ENCODE data around the gene PRPF19.

The PRPF19 gene

DNA sequence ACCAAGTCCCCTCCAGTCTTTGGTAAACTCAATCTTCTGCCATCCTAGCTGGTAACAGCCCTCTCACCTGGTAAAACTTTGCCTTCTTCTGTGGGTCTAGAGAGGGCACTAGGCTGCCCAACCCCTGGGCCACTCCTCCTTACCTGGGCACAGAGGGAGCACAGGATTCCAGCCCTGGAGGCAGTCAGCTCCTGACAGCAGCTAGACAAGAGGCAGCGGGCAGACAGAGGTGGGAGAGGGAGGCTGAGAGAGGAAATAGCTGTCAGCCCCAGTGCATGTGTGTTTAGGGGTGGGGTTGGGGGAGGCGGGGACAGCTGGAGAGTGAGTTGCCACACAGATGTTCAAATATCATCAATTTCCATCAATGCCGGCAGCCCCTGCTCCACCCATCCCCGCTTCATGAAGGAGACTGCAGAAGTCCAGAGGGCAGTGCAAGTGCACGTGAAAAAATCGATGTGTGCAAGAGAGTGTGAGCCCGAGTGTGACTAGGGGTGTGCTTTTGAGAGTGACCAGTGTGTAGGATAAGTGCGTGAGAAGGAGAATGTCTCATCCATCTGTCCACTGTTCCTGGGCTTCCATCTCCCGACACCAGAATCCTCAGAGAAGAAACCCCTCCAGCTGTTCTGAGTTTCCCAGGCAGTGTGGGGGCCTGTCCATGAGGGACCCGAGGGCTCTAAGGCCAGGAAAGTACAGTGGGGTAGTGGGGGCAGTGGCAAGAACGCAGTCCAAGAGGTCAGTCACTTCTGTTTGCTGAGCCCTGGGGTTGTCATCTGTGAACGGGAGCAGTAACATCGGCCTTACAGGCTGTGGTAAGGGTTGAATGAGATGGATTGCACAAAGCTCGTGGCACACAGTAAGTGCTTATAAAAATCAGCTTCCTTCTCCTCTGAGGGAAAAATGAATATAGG, 50.4 kb downstream of the PRPF19 start, which contains the start of gene PTGDR2:
Gene PTGDR2 (minus strand): TSS at position 225 of the 908 bp plus-strand sequence. CDS start 2,228 bp downstream, outside the sequence.
- no peak for DNase-seq

DNA sequence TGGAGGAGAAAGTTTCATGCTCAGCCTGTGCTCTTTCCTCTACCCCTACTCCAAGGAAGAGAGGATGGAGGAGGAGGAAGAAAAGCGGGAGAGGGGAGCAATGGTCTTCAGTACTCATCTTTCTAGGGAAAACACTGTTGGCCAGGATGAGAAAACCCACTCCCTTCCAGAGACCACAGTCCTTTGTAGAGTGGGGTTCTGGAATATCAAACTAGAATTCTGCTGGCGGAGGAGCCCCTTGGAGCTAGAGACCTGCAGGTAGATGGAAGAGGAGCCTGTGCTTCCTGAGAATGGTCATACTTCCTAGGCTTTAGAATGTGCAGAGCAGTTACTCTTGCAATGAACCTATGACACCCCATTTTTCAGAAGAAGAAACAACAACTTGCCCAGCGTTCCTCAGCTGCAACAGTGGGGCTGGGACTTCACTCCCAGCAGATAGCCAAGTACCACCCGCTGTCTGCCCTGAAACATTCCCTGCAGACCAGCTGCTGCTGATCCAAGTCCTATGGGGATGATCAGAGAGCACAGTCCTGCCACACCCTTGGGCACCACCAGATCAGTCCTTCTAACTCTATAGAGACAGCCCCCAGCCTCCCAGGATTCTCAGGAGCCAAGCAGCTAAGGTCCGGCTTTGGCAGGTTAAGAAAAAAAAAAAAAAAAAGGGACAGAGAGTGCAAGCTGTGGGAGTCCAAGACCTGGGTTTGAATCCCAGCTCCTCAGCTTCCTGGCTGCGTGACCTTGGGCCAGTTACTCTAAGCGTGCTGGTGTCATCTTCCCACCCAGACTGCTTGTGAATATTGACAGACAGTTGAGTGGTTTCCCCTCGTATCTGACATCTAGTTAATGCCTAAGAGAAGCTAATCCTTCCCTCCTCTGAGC, 51.3 kb downstream of the PRPF19 start:
- no peak for DNase-seq

DNA sequence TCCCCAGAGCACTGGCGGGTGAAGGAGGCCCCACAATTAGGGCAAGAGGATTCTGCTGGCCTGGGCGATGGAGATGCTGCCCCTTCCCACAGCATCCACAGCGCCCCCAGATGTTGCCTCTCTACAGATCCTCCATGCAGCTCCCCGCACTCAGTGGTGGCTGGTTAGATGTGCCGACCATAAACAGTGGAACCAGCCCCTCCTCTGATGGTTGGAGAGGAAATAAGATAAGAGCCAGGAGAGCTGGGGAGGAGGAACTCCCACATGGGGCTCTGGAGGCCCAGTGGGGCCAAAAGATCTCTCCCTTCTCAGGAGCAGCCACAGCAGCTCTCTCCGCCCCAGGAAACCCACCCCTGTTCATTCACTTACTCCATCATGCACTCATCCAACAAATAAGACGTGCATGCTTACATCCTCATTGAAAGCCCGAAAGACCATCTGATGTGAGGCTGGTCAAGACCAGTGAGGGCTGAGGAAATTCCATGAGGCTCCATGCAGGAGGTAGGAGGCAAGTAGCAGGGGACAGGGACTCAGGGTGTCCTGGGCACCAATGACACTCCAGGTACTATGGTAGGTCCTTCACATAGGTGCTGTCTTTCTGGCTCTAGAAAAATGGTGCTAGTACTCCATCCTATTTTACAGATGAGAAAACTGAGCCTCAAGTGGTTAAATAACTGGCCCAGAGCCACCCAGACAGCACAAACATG, 52.1 kb downstream of the PRPF19 start:
- DNase-seq: no peak

DNA sequence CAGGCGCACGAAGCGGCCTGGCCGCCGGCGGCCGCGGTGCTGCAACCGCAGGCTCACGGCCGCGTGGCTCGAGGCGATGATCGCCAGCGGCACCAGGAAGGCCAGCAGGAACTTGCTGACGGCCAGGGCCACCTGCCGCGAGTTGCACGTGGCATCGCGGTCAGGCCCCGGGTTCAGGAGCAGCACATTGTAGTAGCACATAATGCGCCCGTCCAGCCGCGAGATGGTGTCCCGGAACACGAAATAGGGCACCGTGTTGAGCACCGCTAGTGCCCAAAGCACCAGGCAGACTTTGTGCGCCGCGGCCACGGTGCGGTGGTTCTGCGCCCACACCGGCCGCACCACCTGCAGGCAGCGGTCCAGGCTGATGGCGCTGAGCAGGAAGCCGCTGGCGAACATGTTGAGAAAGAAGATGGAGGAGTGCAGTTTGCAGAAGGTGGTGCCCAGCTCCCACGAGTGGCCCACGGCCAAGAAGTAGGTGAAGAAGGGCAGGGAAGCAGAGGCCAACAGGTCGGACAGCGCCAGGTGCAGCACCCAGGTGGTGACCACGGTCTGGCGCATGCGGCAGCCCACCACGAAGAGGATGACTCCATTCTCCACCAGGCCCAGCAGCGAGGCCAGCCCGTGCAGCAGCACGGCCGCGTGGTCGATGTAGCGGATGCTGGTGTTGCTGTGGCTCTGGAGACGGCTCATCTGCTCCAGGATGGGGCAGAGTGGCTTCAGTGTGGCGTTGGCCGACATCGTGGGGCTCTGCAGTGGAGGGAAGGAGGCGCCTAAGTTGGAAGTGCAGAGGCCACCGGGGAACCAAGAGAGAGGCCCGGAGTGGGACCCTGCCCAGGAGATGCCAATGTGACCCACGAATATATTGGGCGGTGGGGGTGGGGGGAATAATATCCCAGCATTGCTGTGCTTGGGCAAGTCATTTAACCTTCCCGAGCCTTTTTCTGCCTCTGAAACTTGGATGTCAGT, 53.1 kb downstream of the PRPF19 start:
- DNase-seq: no peak

DNA sequence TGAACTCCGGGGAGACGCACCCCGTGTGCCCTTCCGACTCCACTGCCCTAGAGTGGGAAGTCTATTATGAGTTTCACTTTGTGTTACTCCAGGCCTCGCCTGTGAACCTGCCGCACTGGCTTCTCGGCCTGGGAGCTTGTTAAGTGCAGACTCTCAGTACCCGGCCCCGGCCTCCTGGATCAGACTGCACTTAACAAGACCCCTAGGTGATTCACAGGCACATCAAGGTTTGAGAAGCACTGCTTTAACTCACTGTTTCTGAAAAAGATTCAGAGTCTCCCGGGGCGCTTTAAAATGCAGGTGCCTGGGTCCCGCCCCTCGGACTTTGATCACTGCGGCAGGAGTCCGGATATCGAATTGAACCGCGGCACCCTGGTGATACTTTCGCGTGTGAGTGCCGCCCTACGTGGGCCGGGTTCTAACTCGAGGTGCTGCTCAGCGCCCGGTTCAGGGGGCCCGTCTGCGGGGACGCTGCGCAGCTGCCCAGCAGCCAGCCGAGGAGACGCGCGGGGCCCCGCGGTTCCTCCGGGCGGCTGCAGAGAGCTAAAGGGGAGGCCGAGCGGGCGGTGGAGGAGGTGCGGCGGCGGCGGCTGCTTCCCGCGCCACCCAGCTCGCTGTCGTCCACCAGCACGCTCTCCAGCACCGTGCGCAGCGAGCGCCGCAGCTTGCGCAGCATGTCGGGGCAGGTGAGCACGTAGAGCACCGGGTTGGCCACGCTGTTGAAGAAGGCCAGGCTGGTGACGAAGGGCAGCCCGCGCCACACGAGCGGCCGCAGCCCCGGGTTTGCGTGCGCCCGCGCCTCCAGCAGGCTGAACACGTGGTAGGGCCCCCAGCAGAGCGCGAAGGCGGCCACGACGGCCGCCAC, 54.0 kb downstream of the PRPF19 start:
- DNase-seq: no peak

DNA sequence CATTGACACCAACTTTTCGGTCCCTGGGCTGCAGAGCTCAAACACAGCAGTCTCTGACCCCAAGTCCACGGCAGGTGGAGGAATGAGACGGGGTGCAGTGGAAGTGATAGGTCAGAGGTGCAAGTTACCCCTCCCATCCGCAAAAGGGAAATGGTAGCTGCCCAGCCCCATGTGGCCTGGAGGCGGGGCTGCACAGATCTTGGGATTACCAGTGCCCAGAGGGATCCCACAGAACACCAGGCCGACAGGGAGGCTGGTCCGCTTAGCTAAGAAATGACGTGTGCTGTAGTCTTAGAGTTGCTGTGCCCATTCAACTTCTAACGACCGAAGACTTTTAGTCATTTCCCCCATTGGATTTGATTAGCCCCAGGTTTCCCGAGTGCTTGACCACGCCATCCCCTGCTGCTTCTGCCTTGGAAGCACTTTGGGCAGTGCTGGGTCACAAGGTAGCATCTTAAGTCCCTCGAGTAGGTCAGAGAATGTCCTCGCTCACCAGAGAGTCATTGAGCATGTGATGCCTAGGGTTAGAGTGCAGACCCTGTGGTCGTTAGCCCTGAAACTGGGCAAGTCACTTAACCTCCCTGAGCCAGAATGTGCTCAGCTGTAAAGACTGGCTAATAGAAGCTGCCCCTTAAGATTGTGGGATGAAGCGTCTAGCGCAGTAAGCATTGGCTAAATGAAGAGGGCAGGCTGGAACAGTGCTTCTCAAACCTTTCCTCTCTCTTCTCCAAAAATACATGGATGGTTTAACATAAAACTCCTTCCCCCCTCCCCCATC, 54.9 kb downstream of the PRPF19 start:
- DNase-seq: no peak

DNA sequence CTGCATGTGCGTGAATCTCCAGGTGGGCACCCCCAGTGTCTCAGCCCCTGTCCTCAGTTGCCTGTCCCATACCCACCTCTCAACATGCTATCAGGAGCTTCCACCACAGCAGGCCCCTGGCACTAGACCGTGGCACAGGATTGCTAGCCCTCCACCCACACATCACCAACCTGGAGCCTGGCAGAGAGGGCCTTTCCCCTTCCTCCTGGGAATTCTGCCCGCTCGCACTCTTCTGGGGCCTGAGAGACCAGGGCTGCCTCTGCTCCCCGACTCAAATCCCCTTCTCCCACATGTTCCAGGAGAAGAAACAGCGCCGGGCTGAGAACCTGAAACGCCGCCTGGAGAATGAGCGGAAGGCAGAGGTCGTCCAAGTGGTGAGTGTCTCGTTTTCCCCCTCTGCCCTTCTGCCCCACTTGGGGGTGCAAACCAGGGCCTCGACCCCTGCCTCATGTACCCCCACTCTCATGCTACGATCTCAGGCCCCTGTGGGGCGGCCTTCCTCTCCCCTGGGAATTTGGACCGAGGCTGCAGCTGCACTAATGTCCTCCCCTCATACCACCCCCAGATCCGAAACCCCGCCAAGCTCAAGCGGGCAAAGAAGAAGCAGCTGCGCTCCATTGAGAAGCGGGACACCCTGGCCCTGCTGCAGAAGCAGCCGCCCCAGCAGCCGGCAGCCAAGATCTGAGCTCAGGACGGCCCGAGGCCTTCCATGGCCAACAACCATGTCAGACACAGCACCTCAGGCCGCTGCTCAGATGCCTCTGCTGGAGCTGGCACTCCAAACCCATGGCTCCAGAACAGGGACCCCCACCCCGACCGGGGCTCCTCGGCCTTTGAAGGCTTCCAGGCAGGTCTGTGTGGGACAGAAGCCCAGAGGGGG, 56.5 kb downstream of the PRPF19 start:
- DNase-seq: no peak

DNA sequence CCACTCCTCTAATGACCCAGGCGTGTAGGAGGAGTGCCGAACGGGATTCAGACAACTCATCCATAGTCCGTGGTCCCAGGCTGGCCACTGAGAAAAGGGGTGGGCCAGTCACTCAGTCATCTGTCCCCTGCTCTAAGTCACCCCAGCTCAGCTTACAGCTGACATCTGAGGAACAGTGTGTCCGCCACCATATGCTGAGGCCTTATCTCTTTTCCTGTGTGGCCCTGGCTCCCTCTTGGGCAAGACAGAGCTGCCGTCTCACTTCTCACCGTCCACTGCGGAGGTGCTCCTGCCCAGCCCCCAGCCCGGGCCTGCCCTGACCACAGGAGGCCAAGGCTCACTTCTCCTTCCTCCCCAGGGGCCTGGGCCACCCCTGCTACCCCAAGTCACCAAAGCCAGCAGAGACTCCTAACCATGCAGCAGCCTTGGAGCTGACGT, 57.7 kb downstream of the PRPF19 start:
- no peak for DNase-seq

DNA sequence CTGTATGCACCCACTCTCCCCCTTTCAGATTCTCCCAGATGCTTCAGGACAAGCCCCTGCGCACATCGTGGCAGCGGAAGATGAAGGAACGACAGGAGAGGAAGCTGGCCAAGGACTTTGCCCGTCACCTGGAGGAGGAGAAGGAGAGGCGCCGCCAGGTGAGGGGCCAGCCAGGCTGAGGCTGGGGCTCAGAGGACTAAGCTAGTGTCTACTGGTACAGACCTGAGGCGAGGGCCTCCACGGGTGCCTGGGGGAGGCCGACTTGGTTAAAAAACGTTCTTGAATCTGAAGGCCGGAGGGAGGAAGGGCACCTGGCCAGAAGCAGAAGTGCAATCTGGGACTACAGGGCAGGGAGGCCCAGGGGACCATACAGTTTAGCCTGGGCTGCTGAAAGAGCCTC, 58.5 kb downstream of the PRPF19 start:
- no peak for DNase-seq

DNA sequence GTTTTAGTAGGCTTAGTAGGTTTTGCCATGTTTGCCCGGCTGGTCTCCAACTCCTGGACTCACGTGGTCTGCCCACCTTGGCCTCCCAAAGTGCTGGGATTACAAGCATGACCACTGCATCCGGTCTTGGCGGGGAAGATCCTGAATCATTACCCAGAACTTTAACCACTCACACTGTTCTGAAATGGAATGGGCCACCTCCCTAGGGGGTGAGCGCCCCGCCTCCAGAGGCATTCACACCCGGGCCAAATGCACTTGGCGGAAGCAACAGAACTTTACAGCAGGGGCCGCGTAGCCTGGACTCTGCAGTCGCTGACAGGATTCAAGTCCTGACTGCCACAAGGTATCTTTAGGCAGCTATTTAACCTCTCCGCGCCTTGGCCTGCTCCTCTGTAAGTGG, 59.1 kb downstream of the PRPF19 start:
- no peak for DNase-seq

DNA sequence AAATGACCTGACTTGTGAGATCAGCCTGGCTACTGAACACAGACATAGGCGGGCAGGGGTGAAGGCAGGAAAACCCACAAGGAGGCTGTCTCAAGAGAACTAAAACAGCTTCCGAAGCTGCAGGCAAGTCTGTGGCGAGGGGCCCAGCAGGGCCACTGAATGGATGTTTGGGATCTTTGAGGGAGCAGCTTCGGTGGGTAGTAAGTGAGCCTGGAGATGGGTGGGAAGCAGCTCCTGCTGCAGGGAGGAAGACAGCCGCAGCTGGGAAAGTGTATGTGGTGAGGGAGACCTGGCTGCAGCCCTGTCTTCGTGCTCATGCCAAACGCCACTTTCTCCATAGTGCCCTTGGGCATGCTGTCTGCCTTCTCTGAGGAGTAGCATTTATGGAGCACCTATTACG, 61.0 kb downstream of the PRPF19 start:
- no peak for DNase-seq

DNA sequence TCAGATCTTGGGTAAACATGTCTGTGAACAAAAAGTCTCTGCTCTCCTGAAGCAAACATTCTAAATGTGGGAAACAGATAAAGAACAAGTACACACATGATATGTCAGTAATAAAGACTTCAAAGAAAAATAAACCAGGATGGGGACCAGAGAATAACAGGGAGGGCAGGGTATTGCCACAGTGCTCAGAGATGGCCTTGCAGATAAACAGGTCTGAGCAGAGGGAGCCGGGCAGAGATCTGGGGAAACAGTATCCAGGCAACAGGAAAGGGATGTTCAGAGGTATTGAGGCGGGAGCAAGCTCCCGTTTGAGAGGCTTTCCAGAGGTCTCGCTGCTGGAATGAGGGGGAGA, 61.5 kb downstream of the PRPF19 start:
- no peak for DNase-seq

DNA sequence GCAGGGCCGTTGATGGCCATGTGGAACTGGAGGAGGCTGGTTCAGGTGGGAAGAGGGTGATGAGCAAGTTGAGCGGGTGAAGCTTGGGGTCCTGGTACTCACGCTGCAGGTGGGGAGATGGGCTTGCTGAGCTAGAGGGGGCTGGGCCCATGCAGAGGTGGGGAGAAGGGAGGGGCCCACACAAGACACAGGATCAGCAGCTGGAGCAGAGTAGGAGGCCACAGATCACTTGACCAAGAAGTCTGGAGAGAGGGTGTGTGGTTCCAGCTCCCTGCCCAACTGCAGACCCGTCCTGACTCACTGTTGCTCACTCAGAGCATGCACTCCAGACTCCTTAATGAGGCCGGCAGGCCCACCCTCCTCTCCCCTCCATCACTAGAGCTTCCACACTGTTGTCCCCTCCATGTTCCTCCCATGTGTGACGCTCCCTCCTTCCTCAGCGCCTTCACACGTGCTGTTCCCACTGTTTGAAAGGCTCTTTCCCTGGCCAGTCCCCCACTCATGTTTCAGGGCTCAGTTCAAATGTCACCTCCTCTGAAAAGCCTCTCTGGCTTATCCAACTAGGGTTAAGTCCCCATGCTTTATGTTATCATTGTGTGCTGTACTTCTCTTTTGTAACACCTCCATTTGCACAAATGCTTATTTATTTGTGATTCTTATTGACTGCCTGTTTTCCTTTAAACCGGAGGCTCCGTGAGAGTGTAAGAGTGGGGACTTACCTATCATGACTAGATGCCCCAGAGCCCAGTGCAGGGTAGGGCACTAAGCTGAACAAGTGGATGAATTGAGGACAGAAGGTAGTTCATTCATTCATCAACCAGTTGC, 62.1 kb downstream of the PRPF19 start:
- no peak for DNase-seq

DNA sequence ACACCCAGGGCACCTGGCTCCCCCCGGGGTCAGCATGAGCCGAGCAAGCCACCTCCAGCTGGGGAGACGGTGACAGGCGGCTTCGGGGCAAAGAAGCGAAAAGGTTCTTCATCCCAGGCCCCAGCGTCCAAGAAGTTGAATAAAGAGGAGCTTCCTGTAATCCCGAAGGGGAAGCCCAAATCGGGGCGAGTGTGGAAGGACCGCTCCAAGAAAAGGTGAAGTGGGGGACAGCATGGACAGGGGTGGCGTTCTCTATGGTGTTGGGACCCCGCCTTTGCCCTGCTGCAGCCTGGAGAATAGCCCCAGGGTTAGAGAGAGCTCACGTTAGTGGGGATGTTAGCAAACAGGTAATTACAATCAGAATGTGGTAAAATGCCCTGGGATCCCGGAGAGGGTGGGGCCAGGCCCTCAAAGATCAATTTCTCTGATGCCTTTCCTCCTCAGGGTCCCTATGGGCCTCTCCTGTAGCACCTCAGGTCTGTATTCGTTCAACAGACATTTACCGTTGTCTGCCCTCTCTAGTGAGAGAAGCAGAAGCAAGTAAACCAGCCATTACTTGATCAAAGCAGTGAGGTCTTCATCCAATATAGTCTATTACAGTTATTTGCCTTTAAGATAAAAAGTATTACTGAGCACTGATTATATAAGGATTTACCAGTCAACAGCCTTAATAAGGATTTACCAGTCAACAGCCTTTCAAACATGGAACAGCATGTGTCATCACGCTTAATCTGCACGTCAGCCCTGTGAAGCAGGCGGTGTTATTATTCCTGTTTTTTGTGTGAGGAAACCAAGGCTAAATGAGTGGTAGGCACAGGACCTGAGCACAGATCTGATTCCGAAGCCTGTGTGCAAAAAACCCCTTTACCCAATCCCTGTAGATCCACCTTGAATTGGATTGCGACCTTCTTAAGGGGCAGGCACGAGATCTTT, 63.5 kb downstream of the PRPF19 start:
- DNase-seq: no peak

DNA sequence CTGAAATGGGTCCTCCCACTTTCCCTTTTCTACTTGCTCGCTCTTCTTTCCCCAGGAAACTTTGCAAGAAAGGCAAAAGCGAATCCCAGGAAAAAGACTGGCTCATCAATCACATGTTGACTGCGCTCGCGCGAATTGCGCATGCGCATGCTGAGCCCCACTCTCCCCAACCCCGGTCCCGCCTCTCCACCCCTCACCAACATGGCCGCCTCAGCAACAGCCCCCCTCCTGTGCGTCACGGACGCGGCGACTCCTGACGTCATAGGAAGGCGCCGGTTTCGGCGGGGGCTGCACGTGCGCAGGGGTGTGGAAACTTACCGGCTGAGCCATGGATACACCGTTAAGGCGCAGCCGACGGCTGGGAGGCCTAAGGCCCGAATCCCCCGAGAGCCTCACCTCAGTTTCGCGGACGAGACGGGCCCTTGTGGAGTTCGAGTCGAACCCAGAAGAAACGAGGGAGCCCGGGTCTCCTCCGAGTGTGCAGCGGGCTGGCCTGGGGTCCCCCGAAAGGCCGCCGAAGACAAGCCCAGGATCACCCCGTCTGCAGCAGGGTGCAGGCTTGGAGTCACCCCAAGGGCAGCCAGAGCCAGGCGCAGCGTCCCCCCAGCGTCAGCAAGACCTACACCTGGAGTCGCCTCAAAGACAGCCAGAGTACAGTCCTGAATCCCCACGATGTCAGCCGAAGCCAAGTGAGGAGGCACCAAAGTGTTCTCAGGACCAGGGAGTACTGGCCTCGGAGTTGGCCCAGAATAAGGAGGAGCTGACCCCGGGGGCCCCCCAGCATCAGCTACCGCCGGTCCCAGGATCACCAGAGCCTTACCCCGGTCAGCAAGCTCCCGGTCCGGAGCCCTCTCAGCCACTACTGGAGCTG, 64.4 kb downstream of the PRPF19 start, which contains the start of gene CCDC86:
Gene CCDC86 (plus strand): TSS at position 317 of the 871 bp plus-strand sequence. CDS start 12 bp downstream, at position 329.
- DNase-seq: peak; percentile 98

All from CD4-positive, alpha-beta T cell treated with Interleukin-12 subunit alpha and Interleukin-12 subunit beta, for 1 hour (primary cell).